ENCODE data around the gene MMP27.
"Not testable (repeated sequence)": the region's sequence is repeated elsewhere in the genome, so short reads cannot be mapped to it uniquely, and the experiment has no call there.

The MMP27 gene

GRCh38 chr11:102705626-102706025 lies at the start of gene MMP27:
Gene MMP27, minus strand, starts transcription at chr11:102705769. Its CDS starts 55 bp downstream, at chr11:102705714.
- no peak for DNase-seq

- DNase-seq, result no peak
Observed at GRCh38 chr11:102753267-102753666, 47.7 kb upstream of the MMP27 start.

- DNase-seq, result no peak
Observed at GRCh38 chr11:102751673-102752072, 46.1 kb upstream of the MMP27 start.

GRCh38 chr11:102749101-102749722 lies 43.6 kb upstream of the MMP27 start:
- DNase-seq, result no peak

- DNase-seq, result not testable (repeated sequence)
Observed at GRCh38 chr11:102746746-102747578, 41.4 kb upstream of the MMP27 start.

GRCh38 chr11:102734650-102735049 lies 29.1 kb upstream of the MMP27 start:
- DNase-seq, result no peak

GRCh38 chr11:102733232-102733875 lies 27.8 kb upstream of the MMP27 start:
- DNase-seq, result peak; percentile 5

- not testable (repeated sequence) for DNase-seq
Observed at GRCh38 chr11:102730944-102731343, 25.4 kb upstream of the MMP27 start.

- DNase-seq, result no peak
Observed at GRCh38 chr11:102729849-102730815, 24.6 kb upstream of the MMP27 start.

- no peak for DNase-seq
Observed at GRCh38 chr11:102727890-102728289, 22.3 kb upstream of the MMP27 start.

GRCh38 chr11:102724904-102725500 lies 19.4 kb upstream of the MMP27 start, which contains the start of gene MMP8:
Gene MMP8, minus strand, starts transcription at chr11:102724954. Its CDS starts 99 bp downstream, at chr11:102724855.
- DNase-seq, result no peak

- DNase-seq, result no peak
Observed at GRCh38 chr11:102722821-102723220, 17.3 kb upstream of the MMP27 start.

GRCh38 chr11:102719620-102720277 lies 14.2 kb upstream of the MMP27 start:
- DNase-seq, result no peak

- no peak for DNase-seq
Observed at GRCh38 chr11:102717280-102717679, 11.7 kb upstream of the MMP27 start.

- no peak for DNase-seq
Observed at GRCh38 chr11:102716527-102716926, 11.0 kb upstream of the MMP27 start.

- no peak for DNase-seq
Observed at GRCh38 chr11:102712137-102712536, 6.6 kb upstream of the MMP27 start.

- DNase-seq, result no peak
Observed at GRCh38 chr11:102709201-102709945, 3.8 kb upstream of the MMP27 start.

GRCh38 chr11:102708654-102709053 lies 3.1 kb upstream of the MMP27 start:
- no peak for DNase-seq

- DNase-seq, result no peak
Observed at GRCh38 chr11:102704841-102705240, 728 bp downstream of the MMP27 start.

GRCh38 chr11:102703826-102704493 lies 1.6 kb downstream of the MMP27 start:
- no peak for DNase-seq
